GM19468 (cell line): ENCODE results near the gene PDZD2.

Source experiments
- ATAC-seq: cut with Tn5 transposase; IDR thresholded peaks from one replicate; pipeline ENCODE4 v1.9.1; 2021; ENCODE audit warnings: mild to moderate bottlenecking, moderate library complexity, moderate number of reproducible peaks; ENCODE audit not compliant: unreplicated experiment; ENCODE audit errors: extremely low read depth

The PDZD2 gene

DNA sequence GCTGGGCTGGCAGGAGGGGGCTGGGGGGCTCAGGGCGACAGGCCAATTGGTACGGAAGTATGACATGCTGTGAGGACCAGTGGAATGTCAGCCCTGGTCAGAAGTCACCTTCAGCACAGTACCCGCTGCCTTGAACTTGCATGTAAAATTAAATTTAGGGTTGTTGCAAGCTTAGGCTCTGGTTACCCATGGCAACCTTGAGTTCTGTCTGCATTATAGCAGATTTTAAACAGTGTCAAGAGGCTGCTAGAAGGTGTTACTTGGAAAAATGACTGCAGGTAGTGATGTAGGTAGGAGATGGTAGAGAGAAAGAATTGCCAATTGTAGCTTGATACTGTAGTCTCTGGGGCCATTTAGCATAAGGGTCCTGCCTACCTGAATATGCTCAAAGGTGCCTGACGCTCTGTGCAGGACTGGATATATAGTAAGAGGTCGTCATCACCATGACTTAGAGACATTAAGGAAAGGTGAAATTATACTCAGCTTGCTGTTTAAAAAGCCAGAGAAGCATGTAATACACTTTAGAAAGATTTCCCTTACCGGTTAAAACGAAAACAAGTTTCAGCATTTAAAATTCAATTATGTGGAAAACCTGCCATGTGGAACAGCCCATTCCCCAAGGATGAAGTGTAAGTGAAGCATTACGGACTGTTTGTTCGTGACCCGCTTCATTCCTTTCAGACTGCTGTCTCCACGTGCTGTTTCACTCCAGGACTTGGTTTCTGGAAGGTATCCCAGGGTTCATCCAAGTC, 169.0 kb downstream of the PDZD2 start:
- no peak for ATAC-seq

GRCh38 chr5:31809050-31809870, 170.3 kb downstream of the PDZD2 start:
- ATAC-seq: no peak

GRCh38 chr5:31811210-31811609, 172.3 kb downstream of the PDZD2 start:
- ATAC-seq: no peak

DNA sequence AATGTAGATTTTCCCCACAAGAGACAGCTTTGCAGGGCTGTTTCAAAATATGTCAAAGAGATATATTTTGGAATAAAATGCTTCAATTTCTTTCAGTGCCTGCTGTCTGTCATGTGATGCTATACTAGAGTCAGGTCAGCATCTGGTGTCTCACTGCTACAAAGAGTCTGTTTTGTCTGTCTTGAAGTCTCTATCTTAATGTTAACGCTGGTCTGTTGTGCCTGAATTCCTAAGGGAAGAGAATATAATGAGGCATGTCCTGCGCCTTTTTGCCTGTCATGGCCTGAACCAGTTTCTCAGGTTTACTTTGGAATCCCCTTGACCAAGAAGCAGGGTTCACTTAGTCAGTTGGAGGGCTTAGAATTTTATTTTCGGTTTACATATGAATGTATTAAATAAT, 176.4 kb downstream of the PDZD2 start:
- no peak for ATAC-seq

DNA sequence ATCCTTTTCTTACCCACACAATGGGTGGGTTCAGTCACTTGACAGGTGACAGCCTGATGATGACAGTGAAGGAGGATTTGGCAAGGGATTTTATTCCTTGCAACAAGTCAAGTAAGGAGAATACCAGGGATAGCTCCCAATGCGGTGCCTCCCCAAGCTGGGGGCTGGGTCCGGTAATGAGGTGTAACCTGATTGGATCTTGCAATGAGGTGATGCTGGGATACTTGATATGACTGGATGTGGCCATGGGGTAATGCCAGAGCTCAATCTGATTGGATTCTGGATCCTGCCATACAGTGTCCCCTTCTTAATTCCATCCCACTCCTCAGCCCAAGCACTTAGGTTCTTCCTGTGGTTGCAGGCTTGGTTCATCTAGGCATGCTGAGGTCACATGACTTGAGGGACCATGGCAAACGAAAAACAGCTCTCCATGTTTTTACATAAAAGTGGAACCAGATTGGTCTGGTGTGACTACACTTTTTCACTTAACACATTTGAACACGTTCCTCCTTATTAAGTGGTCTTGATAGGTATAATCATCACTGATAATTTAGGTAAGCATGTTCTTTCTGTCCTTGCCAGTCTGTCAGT, 181.1 kb downstream of the PDZD2 start:
- no peak for ATAC-seq

DNA sequence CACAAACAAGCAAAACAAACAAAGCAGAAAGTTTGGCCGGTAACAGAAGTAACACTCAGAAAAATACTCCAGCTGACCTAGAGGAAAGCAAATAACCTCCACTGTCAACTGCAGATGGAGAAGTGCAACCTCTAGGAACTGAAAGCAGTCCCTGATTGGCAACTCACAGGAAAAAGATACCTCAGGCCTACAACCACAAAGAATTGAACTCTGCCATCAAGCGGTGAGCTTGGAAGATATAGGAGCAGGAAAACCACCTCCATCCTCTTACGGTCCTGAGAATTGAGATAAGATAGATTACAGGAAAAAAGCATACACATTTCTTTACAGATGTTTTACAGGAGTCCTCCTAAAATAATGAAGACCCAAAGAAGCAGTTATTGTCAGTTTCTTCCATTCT, 184.5 kb downstream of the PDZD2 start:
- ATAC-seq: no peak

GRCh38 chr5:31824869-31825517, 186.1 kb downstream of the PDZD2 start:
- no peak for ATAC-seq

- no peak for ATAC-seq
These were observed 186.7 kb downstream of the PDZD2 start for GRCh38 chr5:31825518-31826068.

- no peak for ATAC-seq
These were observed 188.9 kb downstream of the PDZD2 start for GRCh38 chr5:31827867-31828266.

GRCh38 chr5:31832966-31833365, 194.0 kb downstream of the PDZD2 start:
- no peak for ATAC-seq

- ATAC-seq: no peak
These were observed 194.8 kb downstream of the PDZD2 start for GRCh38 chr5:31833710-31834109.

DNA sequence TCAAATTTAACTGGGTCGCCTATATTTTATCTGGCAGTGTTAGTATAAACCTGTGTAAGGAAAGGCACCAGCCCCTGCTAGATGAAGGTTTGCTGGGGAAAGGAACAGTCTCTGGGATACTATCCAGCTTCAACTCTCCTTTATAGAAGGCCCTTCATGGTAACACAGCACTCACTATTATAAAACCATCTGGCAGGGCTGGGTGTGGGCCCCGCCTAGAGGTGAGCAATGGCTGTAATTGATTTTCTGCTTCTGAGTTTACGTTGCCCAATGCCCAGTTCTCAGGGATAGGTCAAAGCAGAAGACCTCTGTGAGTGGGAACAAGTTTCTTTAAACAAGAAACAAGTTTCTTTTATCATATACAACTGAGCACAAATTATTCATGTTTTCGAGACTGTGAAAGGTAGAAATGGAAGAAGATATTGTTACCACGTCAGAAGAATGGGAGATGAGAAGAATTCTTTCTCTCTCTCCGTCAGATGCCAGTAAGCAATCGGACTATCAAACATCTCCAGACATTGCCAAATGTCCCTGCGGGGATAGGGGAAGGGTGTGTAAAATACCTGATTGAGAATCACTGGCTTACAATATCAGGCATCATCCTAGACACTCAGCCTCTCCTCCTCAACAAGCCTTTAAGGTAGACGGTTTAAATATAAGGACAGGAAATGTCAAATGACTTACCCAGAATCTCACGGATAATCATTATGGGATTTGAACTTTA, 205.9 kb downstream of the PDZD2 start:
- no peak for ATAC-seq

DNA sequence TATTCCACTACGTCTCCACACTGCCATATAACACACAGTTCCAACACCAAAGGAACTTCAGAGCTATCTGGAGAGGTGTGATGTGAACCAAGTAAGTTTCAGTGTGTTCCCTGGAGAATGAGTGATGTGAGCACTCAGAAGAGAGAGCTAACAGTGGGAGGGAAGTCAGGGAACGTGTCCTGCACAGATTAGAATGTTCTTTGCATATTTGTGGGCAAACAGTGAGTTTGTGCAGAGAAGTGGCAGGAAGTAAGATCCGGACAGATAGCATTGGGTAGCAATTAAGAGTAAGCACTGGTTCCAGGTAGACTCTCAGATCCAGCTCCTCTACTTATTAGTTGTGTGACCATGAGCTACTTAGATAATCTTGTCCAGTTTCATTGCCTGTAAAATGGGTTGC, 206.4 kb downstream of the PDZD2 start:
- no peak for ATAC-seq

- ATAC-seq: no peak
These were observed 208.0 kb downstream of the PDZD2 start for GRCh38 chr5:31846934-31847333.

- no peak for ATAC-seq
These were observed 208.4 kb downstream of the PDZD2 start for GRCh38 chr5:31847354-31847753.

DNA sequence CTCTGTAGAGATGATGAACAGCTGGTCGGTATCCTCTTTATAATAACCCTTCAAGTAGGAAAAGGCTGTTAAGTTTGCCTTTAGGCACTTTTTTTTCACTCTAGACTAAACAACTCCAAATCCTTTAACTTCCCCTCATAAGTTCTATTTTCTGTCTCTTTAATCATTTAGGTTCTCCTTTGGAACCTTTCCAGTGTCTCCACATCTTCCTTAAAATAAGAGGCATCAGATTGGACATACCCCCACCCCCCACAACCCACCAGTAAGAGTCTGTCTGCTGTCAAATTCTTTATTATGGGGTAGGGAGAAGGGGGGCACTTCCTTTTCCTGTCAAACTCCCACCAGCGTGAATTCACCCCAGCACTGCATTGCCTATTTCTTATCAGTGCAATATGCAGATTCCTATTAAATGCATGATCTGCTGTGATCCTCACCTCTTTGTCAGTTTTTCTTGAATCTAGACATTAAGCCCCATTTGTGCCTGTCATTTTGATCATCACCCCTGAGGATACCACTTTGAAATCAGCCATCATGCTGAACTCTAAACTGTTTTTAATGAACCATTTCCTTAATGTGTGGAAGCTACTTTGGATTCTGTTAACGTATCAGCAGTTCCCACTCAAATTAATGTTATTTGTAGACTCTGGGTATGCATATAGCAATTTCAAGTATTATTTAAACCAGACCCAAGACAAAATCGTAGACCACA, 212.2 kb downstream of the PDZD2 start:
- no peak for ATAC-seq

- ATAC-seq: no peak
These were observed 214.6 kb downstream of the PDZD2 start for GRCh38 chr5:31853398-31854135.
